ENCODE data around the gene VPS11.

Gene VPS11

GRCh38 chr11:119052163-119052814 lies 15.3 kb upstream of the VPS11 start:
- Histone ChIP-seq H4K20me1 (ENCODE audit: control insufficient read depth, insufficient read depth, low read depth, low read length) (peaks cover 12% of the 10 kb centered on the region; the same call in 1 of the 2 replicates), H3K4me1 (ENCODE audit: control insufficient read depth, low read length) (peaks cover 11% of the 10 kb centered on the region), H3K9me3 (ENCODE audit: control insufficient read depth, insufficient read depth, low read length) (no peaks in the 10 kb centered on the region), H3K27ac (ENCODE audit: low read depth, low read length) (no peak overlapping the region), H3K9me2 (replicated peaks; ENCODE audit: control insufficient read depth, low read length) (no peaks in the 10 kb centered on the region), H3K36me3 (ENCODE audit: control insufficient read depth, low read length) (peaks cover 83% of the 10 kb centered on the region), H3K4me3 (ENCODE audit: low read length) (no peak overlapping the region), H3K27me3 (ENCODE audit: control insufficient read depth, low read length) (no peaks in the 10 kb centered on the region), H3F3A (ENCODE audit: control insufficient read depth, insufficient read depth) (no peaks in the 10 kb centered on the region), H3K79me2 (ENCODE audit: control insufficient read depth, low read length) (peaks cover 26% of the 10 kb centered on the region), H3K4me2 (ENCODE audit: low read length) (no peak overlapping the region)
- TF ChIP-seq CTCF (IDR thresholded peaks at IDR 0.05; ENCODE audit: low read depth, low read length, poor library complexity, severe bottlenecking): no peak

- Histone ChIP-seq H3K4me2 (ENCODE audit: low read length) (no peak overlapping the region), H3K9me2 (replicated peaks; ENCODE audit: control insufficient read depth, low read length) (no peaks in the 10 kb centered on the region), H3K9me3 (ENCODE audit: control insufficient read depth, insufficient read depth, low read length) (no peaks in the 10 kb centered on the region), H3K36me3 (ENCODE audit: control insufficient read depth, low read length) (peaks cover 65% of the 10 kb centered on the region), H3K4me1 (ENCODE audit: control insufficient read depth, low read length) (peaks cover 17% of the 10 kb centered on the region), H3F3A (ENCODE audit: control insufficient read depth, insufficient read depth) (no peaks in the 10 kb centered on the region), H3K79me2 (ENCODE audit: control insufficient read depth, low read length) (peaks cover 37% of the 10 kb centered on the region), H3K27ac (ENCODE audit: low read depth, low read length) (no peak overlapping the region), H3K27me3 (ENCODE audit: control insufficient read depth, low read length) (no peaks in the 10 kb centered on the region), H3K4me3 (ENCODE audit: low read length) (no peak overlapping the region), H4K20me1 (ENCODE audit: control insufficient read depth, insufficient read depth, low read depth, low read length) (peaks cover 8% of the 10 kb centered on the region; the same call in 1 of the 2 replicates)
- TF ChIP-seq EZH2phosphoT487 (IDR thresholded peaks at IDR 0.05; ENCODE audit: borderline replicate concordance, low read length) (no peak), CTCF (IDR thresholded peaks at IDR 0.05; ENCODE audit: low read depth, low read length, poor library complexity, severe bottlenecking) (no peak)
These were observed 13.2 kb upstream of the VPS11 start for GRCh38 chr11:119054418-119054817.

- TF ChIP-seq EZH2phosphoT487 (IDR thresholded peaks at IDR 0.05; ENCODE audit: borderline replicate concordance, low read length) (no peak), CTCF (IDR thresholded peaks at IDR 0.05; ENCODE audit: low read depth, low read length, poor library complexity, severe bottlenecking) (peak; percentile 47)
- H3K79me2 ChIP-seq (ENCODE audit: control insufficient read depth, low read length): peaks cover 37% of the 10 kb centered on the region
- H3K27ac ChIP-seq (ENCODE audit: low read depth, low read length): peak overlapping the region; percentile 62
- peaks cover 8% of the 10 kb centered on the region; the same call in 1 of the 2 replicates for H4K20me1 ChIP-seq (ENCODE audit: control insufficient read depth, insufficient read depth, low read depth, low read length)
- H3K36me3 ChIP-seq (ENCODE audit: control insufficient read depth, low read length): peaks cover 55% of the 10 kb centered on the region
- no peaks in the 10 kb centered on the region for H3K9me3 ChIP-seq (ENCODE audit: control insufficient read depth, insufficient read depth, low read length)
- no peaks in the 10 kb centered on the region for H3K27me3 ChIP-seq (ENCODE audit: control insufficient read depth, low read length)
- peak overlapping the region; percentile 95 for H3K4me3 ChIP-seq (ENCODE audit: low read length)
- H3K4me1 ChIP-seq (ENCODE audit: control insufficient read depth, low read length): peaks cover 17% of the 10 kb centered on the region
- no peaks in the 10 kb centered on the region for H3F3A ChIP-seq (ENCODE audit: control insufficient read depth, insufficient read depth)
- H3K4me2 ChIP-seq (ENCODE audit: low read length): peak overlapping the region; percentile 92
- no peaks in the 10 kb centered on the region for H3K9me2 ChIP-seq (replicated peaks; ENCODE audit: control insufficient read depth, low read length)
These were observed 11.7 kb upstream of the VPS11 start for GRCh38 chr11:119055901-119056300.

Measured in DOHH2 (cell line).